Omental fat pad (tissue), 4 donors: Measurements from ENCODE around the gene MARCHF11. TPM values are rescaled to one million over a fixed set of nuclear protein-coding genes. Genes with fewer than 3 reads are reported as not detected.

Source experiments
- ATAC-seq: fragments of 150-250 bp; one replicate; pipeline ENCODE4 v1.9.1; 2016; ENCODE audit warnings: mild to moderate bottlenecking, moderate library complexity; ENCODE audit not compliant: low FRiP score
- DNase-seq: peaks from one replicate; pipeline ENCODE4 v3.0.0-alpha.2; 2019; ENCODE audit warnings: low spot score
- total RNA-seq, 4 donors: library from RNA; depleted of rRNA; stranded (reverse); fragments of >200 nt; gene quantifications; one replicate each; pipeline ENCODE4 v1.1.0, GENCODE V29; 2016
- TF ChIP-seq, protein P1 (sequence below), 3 donors: fragments of 450-650 bp; IDR thresholded peaks; one replicate each; pipeline ENCODE4 v1.5.1; 2016 to 2017; ENCODE audit warnings: antibody characterized with exemption in 3 of 3, mild to moderate bottlenecking in 3 of 3, moderate library complexity in 2 of 3

The MARCHF11 gene
- total RNA-seq, 4 donors from 2014 or later: not detected

DNA sequence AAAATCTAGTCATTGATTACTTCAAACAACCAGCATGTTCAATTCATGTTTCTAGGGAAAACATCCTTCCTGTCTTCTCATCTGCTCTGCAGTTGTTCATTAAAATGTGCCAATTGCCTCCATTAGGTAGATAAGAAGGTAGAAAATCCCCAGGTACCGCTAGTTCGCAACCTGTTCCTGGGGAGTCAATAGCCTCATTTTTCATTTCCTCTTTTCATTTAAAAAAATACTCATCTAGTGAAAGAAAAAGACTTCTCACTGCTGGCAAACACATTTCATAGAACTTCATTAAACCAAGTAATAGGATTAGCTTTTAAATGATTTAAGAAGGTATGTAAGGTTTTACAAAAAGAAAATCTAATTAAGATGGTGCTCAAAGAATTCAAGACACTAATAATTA lies 113.3 kb downstream of the MARCHF11 start:
- TF ChIP-seq, protein P1, sequence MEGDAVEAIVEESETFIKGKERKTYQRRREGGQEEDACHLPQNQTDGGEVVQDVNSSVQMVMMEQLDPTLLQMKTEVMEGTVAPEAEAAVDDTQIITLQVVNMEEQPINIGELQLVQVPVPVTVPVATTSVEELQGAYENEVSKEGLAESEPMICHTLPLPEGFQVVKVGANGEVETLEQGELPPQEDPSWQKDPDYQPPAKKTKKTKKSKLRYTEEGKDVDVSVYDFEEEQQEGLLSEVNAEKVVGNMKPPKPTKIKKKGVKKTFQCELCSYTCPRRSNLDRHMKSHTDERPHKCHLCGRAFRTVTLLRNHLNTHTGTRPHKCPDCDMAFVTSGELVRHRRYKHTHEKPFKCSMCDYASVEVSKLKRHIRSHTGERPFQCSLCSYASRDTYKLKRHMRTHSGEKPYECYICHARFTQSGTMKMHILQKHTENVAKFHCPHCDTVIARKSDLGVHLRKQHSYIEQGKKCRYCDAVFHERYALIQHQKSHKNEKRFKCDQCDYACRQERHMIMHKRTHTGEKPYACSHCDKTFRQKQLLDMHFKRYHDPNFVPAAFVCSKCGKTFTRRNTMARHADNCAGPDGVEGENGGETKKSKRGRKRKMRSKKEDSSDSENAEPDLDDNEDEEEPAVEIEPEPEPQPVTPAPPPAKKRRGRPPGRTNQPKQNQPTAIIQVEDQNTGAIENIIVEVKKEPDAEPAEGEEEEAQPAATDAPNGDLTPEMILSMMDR (IDR thresholded peaks at IDR 0.05): no peak
- DNase-seq (no peak), ATAC-seq (no peak)

- DNase-seq (no peak), ATAC-seq (no peak)
- TF ChIP-seq, protein P1 (IDR thresholded peaks at IDR 0.05): no peak
Observed at GRCh38 chr5:16065831-16066230, 113.8 kb downstream of the MARCHF11 start.

DNA sequence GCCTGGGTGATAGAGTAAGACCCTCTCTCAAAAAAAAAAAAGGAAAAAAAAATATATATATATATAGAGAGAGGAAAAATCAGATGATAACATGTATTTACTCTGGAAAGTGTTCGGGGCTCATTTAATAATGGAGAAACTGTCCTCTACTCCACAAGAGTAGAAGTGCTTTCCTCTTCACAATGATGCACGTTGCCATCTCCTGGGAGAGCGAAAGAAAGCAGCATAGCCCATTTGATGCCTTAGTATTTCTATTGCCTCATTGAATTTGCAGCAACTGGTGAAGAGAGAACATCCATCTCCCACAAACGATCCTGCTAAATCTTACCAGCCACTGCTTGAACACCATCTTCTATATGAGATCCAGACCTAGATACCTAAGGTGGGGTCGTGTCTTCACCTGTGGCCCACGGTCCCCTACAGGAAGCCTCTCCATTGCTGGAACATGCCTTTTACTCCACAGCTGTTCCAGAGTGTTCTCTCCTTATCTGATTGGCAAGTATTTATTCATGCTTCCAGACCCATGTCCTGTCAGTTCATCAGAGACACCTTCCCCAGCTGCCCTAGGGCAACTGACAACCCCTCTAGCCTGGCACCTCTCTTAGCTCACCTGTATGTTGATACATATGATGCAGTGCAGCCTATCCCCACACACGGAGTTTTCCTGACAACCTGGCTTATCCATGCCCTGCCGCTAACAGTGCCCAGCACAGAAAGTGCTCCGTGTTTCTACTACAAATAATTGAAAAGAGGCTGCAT lies 115.3 kb downstream of the MARCHF11 start:
- TF ChIP-seq, protein P1 (IDR thresholded peaks at IDR 0.05): no peak

GRCh38 chr5:16061163-16061562 lies 118.4 kb downstream of the MARCHF11 start:
- ATAC-seq (no peak), DNase-seq (no peak)
- TF ChIP-seq, protein P1 (IDR thresholded peaks at IDR 0.05): no peak

More for the DNA sequence above, 115.3 kb downstream of the MARCHF11 start:
- no peak for DNase-seq
- no peak for ATAC-seq

GRCh38 chr5:16057277-16057676 lies 122.3 kb downstream of the MARCHF11 start:
- DNase-seq: no peak
- TF ChIP-seq, protein P1 (IDR thresholded peaks at IDR 0.05): no peak
- ATAC-seq: no peak

- DNase-seq: no peak
- TF ChIP-seq, protein P1 (IDR thresholded peaks at IDR 0.05): no peak
- ATAC-seq: no peak
Observed at GRCh38 chr5:16051246-16051755, 128.3 kb downstream of the MARCHF11 start.

DNA sequence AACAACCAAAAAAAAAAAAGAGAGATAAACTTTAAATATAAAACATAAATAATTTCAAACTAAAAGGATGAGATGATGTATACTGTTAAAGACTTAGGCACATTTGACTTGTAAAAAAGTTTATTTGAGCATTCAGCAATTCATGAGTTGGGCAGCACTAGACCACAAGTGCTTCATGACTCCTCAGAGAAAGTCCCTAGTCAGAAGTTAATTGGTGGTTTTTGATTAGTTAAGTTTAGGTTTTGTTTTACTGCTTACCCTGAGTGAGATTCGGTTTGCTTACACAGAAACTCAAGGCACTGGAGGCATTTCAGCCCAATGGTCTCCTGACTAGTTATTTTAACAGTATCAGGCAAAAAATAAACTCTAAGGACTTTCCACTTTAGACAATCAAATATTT lies 129.2 kb downstream of the MARCHF11 start:
- DNase-seq (no peak), ATAC-seq (no peak)
- TF ChIP-seq, protein P1 (IDR thresholded peaks at IDR 0.05): no peak
